Right atrium auricular region (tissue), 2 donors: ENCODE measurements around the gene MDK. TPM values are rescaled to one million over a fixed set of nuclear protein-coding genes. Genes with fewer than 3 reads are reported as not detected.
"Not testable (repeated sequence)": the region's sequence is repeated elsewhere in the genome, so short reads cannot be mapped to it uniquely, and the experiment has no call there.

Experiments
- DNase-seq: peaks from one replicate; pipeline ENCODE4 v3.0.0-alpha.2; 2019; ENCODE audit warnings: low spot score
- H3K27ac ChIP-seq, 2 donors: fragments of 200-600 bp; sonication (generic); 1 replicate in 1 of 2; 2 replicates in 1 of 2; pipeline ENCODE4 v1.5.1; 2016 to 2019
- H3K27me3 ChIP-seq, 2 donors: fragments of 200-600 bp; sonication (generic); one replicate each; pipeline versions ENCODE4 v1.5.1 to v1.6.0; 2017 to 2019
- H3K36me3 ChIP-seq: fragments of 200-600 bp; sonication (generic); one replicate; pipeline ENCODE4 v1.5.1; 2016
- H3K4me1 ChIP-seq, 2 donors: fragments of 200-600 bp; sonication (generic); one replicate each; pipeline versions ENCODE4 v1.5.1 to v1.6.0; 2017 to 2019
- H3K4me3 ChIP-seq, 2 donors: fragments of 200-600 bp; sonication (generic); 1 replicate in 1 of 2; 2 replicates in 1 of 2; pipeline ENCODE4 v1.5.1; 2017 to 2019; ENCODE audit warnings: mild to moderate bottlenecking in 1 of 2, moderate library complexity in 1 of 2
- H3K9me3 ChIP-seq, 2 donors: fragments of 200-600 bp; sonication (generic); one replicate each; pipeline ENCODE4 v1.5.1; 2019
- total RNA-seq, 2 donors: library from RNA; depleted of rRNA; stranded (reverse); fragments of >200 nt; gene quantifications; one replicate each; pipeline ENCODE4 v1.1.0, GENCODE V29; 2016
- TF ChIP-seq, protein P1 (sequence below), 2 donors: fragments of 200-600 bp; sonication (generic); IDR thresholded peaks; one replicate each; pipeline ENCODE4 v1.5.1; 2019; ENCODE audit warnings: antibody characterized with exemption in 2 of 2

The MDK gene
- total RNA-seq, 2 donors from 2014 or later = 11.9 to 26.4 TPM

DNA sequence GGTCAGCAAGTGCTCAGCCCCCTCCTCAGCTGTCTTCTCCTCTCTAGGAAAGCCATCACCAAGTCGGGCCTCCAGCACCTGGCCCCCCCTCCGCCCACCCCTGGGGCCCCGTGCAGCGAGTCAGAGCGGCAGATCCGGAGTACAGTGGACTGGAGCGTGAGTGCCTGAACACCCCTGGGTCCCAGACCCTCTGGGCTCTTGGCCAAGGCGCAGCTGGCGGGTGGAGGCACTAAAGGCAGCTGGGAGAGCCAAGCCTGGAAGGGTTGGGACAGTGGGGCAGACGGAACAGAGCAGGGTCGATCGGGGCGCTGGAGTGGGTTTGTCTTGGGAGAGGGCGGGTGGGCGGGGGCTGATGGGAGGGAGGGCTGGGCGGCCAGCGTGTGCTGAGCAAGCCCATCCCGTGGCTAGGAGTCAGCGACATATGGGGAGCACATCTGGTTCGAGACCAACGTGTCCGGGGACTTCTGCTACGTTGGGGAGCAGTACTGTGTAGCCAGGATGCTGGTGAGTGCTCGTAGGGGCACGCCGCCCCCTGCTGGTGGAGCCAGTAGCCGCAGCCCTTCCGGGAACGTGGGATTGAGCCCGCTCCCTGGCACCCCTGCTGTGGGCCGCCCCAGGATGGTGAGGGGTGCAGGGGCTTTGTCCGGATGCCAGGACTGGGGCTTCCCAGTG is 14.1 kb upstream of the MDK start:
- Histone ChIP-seq H3K27me3 (no peaks in the 10 kb centered on the region), H3K4me3 (no peak overlapping the region), H3K4me1 (peaks cover 5 to 56% of the 10 kb centered on the region in 2 donors), H3K9me3 (no peaks in the 10 kb centered on the region), H3K27ac (peak overlapping the region; percentile 88 to 90), H3K36me3 (peaks cover 45% of the 10 kb centered on the region)
- TF ChIP-seq, protein P1, sequence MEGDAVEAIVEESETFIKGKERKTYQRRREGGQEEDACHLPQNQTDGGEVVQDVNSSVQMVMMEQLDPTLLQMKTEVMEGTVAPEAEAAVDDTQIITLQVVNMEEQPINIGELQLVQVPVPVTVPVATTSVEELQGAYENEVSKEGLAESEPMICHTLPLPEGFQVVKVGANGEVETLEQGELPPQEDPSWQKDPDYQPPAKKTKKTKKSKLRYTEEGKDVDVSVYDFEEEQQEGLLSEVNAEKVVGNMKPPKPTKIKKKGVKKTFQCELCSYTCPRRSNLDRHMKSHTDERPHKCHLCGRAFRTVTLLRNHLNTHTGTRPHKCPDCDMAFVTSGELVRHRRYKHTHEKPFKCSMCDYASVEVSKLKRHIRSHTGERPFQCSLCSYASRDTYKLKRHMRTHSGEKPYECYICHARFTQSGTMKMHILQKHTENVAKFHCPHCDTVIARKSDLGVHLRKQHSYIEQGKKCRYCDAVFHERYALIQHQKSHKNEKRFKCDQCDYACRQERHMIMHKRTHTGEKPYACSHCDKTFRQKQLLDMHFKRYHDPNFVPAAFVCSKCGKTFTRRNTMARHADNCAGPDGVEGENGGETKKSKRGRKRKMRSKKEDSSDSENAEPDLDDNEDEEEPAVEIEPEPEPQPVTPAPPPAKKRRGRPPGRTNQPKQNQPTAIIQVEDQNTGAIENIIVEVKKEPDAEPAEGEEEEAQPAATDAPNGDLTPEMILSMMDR (IDR thresholded peaks at IDR 0.05) = peak; percentile 92 to 97
- DNase-seq = no peak

DNA sequence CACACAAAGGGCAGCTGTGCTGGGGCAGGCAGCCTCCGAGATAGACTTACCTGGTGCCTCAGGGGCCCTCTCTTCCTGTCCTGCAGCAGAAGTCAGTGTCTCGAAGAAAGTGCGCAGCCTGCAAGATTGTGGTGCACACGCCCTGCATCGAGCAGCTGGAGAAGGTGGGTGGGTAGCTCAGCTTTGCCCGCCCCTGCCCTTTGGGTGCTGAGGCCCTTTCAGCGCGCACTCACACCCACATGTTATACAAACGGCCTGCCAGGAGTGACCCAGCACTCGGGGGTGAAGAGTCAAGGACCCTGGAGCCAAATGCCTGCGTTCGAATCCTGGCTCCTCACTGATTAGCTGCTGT is 13.6 kb upstream of the MDK start:
- no peak for DNase-seq
- Histone ChIP-seq H3K27me3 (no peaks in the 10 kb centered on the region), H3K9me3 (no peaks in the 10 kb centered on the region), H3K4me1 (peaks cover 5 to 51% of the 10 kb centered on the region in 2 donors), H3K4me3 (no peak overlapping the region), H3K27ac (peak overlapping the region in 1 of 2 donors; percentile 88), H3K36me3 (peaks cover 50% of the 10 kb centered on the region)
- TF ChIP-seq, protein P1 (IDR thresholded peaks at IDR 0.05) = peak in 1 of 2 donors; percentile 32

DNA sequence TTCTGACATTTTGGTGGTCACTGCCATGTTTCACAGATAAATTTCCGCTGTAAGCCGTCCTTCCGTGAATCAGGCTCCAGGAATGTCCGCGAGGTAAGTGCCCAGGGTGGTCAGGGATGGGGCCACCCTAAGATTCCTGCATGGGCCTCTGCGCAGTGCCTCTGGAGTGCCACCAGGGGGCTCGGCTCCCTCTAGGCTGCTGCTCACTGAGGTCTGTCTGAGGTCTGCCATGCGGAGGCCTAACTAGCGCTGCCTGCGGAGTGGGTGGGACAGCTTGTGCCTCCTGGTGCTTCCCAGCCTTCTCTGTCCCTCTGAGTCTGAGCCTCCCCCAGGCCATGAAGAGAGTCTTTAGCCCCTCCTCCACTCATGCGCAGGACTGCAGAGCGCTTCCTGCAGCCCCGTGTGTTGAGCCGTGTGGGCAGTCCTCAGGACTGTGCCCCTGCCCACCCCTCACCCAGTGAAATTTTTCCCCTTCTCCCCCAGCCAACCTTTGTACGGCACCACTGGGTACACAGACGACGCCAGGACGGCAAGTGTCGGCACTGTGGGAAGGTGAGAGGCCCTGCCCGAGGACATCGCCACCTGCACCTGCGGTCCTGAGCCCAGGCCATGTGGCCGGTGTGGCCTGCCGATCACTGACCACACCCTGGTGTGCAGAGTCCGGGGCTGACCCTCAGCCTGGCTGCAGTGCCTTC is 11.9 kb upstream of the MDK start:
- Histone ChIP-seq H3K4me3 (no peak overlapping the region), H3K36me3 (peaks cover 63% of the 10 kb centered on the region), H3K27ac (no peak overlapping the region), H3K9me3 (no peaks in the 10 kb centered on the region), H3K27me3 (no peaks in the 10 kb centered on the region), H3K4me1 (peaks cover 0 to 34% of the 10 kb centered on the region in 2 donors)
- no peak for DNase-seq
- TF ChIP-seq, protein P1 (IDR thresholded peaks at IDR 0.05) = peak; percentile 64 to 87

DNA sequence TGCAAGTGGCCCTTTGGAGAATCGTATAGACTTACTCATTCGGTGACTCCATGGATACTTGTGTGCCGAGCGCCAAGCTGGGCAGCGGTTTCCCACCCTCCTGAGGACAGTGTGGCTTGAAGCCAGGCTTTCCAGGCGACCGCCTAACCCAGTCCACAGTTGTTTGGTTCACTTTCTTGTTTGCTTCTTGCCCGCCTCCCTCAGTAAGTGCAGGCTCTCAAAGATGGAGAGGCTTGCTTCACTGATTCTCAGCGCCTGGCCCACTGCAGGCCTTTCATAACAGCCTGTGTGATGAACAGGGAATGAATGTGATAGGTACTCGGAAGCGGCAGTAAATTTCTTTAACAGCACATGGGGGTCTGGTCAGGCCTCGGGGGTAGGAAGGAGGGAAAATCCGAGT is 11.2 kb upstream of the MDK start:
- Histone ChIP-seq H3K9me3 (no peaks in the 10 kb centered on the region), H3K4me3 (no peak overlapping the region), H3K27me3 (no peaks in the 10 kb centered on the region), H3K4me1 (peaks cover 0 to 28% of the 10 kb centered on the region in 2 donors), H3K36me3 (peaks cover 70% of the 10 kb centered on the region), H3K27ac (no peak overlapping the region)
- no peak for DNase-seq
- TF ChIP-seq, protein P1 (IDR thresholded peaks at IDR 0.05) = no peak

DNA sequence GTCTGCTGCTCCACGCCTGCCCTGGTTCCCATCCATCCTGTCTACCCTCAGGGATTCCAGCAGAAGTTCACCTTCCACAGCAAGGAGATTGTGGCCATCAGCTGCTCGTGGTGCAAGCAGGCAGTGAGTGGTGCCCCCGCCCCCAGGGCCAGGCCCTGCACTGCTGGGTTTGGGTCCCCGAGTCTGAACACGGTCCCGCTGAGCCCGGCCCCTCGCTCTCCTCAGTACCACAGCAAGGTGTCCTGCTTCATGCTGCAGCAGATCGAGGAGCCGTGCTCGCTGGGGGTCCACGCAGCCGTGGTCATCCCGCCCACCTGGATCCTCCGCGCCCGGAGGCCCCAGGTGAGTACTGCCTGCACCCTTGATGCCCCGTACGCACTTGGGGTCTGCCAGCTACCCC is 10.2 kb upstream of the MDK start:
- not testable (repeated sequence) for H3K9me3 ChIP-seq, H3K4me3 ChIP-seq, H3K27me3 ChIP-seq, H3K27ac ChIP-seq, DNase-seq
- H3K36me3 ChIP-seq = peaks cover 80% of the 10 kb centered on the region
- peaks cover 0 to 18% of the 10 kb centered on the region in 2 donors for H3K4me1 ChIP-seq

DNA sequence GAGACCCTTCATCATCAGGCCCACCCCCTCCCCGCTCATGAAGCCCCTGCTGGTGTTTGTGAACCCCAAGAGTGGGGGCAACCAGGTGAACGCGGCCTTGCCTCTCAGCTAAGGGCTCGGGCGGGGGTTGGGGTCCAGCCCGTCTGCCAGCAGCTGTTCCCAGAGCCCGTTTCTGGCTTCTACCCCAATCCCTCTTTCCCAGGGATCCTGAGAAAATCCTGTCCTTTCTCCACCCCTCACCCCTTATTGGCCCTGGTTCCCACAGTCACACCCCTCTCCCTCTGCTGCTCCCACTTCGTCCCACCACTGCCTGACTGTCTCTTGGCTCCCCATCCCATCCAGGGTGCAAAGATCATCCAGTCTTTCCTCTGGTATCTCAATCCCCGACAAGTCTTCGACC is 9.4 kb upstream of the MDK start:
- Histone ChIP-seq H3K27ac (no peak overlapping the region), H3K4me3 (no peak overlapping the region), H3K27me3 (no peaks in the 10 kb centered on the region), H3K36me3 (peaks cover 88% of the 10 kb centered on the region), H3K4me1 (peaks cover 0 to 9% of the 10 kb centered on the region in 2 donors), H3K9me3 (no peaks in the 10 kb centered on the region)
- DNase-seq = no peak
- TF ChIP-seq, protein P1 (IDR thresholded peaks at IDR 0.05) = no peak

DNA sequence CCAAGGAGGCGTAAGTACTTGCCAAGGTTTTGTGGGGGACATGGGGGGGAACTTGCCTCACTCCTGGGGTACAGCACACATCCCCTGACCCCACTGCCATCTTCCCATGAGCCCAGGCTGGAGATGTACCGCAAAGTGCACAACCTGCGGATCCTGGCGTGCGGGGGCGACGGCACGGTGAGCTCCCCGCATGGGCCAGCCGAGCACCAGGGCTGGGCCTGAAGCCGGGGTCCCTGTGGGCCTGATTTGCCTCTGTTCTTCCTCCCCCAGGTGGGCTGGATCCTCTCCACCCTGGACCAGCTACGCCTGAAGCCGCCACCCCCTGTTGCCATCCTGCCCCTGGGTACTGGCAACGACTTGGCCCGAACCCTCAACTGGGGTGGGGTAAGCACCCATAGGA is 9.0 kb upstream of the MDK start:
- H3K9me3 ChIP-seq, DNase-seq, H3K27me3 ChIP-seq, H3K4me1 ChIP-seq, H3K4me3 ChIP-seq, H3K27ac ChIP-seq: not testable (repeated sequence)
- H3K36me3 ChIP-seq = peaks cover 92% of the 10 kb centered on the region
